H1 (cell line): ENCODE data around the gene PTPA. TPM values are rescaled to one million over a fixed set of nuclear protein-coding genes. Genes with fewer than 3 reads are reported as not detected.
A peak's percentile ranks its signal among the peaks of the same experiment; 100 is the strongest.

Experiments used
- EZH2 ChIP-seq: fragments of 200-600 bp; sonication (generic); IDR thresholded peaks from 2 replicates; pipeline ENCODE4 v1.7.1; 2012; ENCODE audit warnings: low read depth, mild to moderate bottlenecking, moderate library complexity, low read length, inconsistent platforms; ENCODE audit not compliant: severe bottlenecking
- ZNF274 ChIP-seq: IDR thresholded peaks from 2 replicates; pipeline ENCODE4 v1.7.0; 2012; ENCODE audit warnings: low read length, borderline replicate concordance; ENCODE audit errors: extremely low read depth
- polyA plus RNA-seq, 7 experiments: library from polyadenylated mRNA; depleted of rRNA in 3 of 7; stranded (reverse) in 5 of 7; unstranded in 2 of 7; fragments of >200 nt in 5 of 7; fragments of 200-250 nt in 2 of 7; gene quantifications; 1 replicate in 5 of 7; 2 replicates in 1 of 7; 4 replicates in 1 of 7; pipeline versions ENCODE4 v1.2.1 to v1.2.3, GENCODE V29; 2011 to 2013; ENCODE audit warnings: missing spikeins in 2 of 7, mixed read lengths in 2 of 7
- total RNA-seq: library from RNA; stranded (reverse); fragmentation: NEBNext Ultra II Directional; extraction: Animal tissue kit (Norgen Biotek cat#: 25700); gene quantifications from 2 replicates; pipeline ENCODE4 v1.2.1, GENCODE V29; 2021
- TF ChIP-seq, protein P1 (sequence below), 3 experiments: IDR thresholded peaks; 1 replicate in 2 of 3; 2 replicates in 1 of 3; pipeline versions ENCODE4 v1.5.1 to v1.6.1; 2011; ENCODE audit warnings: low read length in 3 of 3, mild to moderate bottlenecking in 3 of 3, inconsistent platforms in 2 of 3, low read depth in 1 of 3, moderate library complexity in 1 of 3; ENCODE audit not compliant: insufficient read depth in 1 of 3; ENCODE audit errors: control extremely low read depth in 1 of 3

Gene PTPA
- total and polyA plus RNA-seq, 2 of the 8 experiments (the other 6 are each of a cell fraction or from before 2014, with no cell fraction given) = 114 to 145 TPM

DNA sequence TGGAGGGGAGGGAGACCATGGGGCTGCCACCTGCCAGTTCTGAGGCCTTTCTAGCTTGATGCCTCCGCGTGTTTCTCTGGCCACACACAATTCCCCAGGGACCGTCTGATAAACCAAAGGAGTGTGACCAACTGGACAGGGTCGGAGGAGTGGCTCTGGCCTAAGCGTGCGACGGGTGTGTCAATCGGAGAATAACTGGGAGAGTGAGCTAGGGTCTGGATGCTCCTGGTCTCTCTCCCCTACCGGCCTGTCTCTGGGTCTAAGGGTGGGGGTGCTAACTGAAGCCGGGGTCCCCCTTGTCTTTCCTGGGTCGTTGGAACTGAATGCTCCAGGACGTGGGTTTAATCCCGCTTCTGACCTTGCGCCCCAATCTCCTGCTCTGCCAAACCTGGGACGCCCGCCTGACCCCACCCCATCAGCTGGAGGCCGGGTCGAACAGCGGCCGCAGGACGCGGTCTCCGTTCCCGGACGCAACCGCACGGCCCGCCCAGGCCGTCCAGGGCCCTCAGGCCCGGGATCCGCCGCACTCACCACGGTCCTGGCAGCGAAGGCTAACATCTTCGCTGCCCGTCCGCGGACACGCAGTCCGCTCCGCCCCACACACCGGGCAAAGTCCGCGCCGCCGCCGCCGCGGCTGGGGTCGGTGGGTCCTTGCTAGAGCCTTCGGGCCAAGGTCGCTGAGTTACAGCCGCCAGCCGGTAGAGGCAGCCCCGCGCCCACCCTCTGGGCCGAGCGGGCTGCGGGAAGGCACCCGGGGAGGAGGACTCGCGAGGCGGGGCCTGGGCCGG lies 1.1 kb upstream of the PTPA start (continued):
- TF ChIP-seq, protein P1, sequence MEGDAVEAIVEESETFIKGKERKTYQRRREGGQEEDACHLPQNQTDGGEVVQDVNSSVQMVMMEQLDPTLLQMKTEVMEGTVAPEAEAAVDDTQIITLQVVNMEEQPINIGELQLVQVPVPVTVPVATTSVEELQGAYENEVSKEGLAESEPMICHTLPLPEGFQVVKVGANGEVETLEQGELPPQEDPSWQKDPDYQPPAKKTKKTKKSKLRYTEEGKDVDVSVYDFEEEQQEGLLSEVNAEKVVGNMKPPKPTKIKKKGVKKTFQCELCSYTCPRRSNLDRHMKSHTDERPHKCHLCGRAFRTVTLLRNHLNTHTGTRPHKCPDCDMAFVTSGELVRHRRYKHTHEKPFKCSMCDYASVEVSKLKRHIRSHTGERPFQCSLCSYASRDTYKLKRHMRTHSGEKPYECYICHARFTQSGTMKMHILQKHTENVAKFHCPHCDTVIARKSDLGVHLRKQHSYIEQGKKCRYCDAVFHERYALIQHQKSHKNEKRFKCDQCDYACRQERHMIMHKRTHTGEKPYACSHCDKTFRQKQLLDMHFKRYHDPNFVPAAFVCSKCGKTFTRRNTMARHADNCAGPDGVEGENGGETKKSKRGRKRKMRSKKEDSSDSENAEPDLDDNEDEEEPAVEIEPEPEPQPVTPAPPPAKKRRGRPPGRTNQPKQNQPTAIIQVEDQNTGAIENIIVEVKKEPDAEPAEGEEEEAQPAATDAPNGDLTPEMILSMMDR (IDR thresholded peaks at IDR 0.05; ENCODE audit: control extremely low read depth in 1 of 3, insufficient read depth in 1 of 3, low read depth in 1 of 3, low read length in 3 of 3) = 0 out of 4 replicates have a peak, but pooled peaks of 1 of the 3 experiments have one; percentile 8
- TF ChIP-seq EZH2 (peak; percentile 34), ZNF274 (no peak)
